Trophoblast cell (in vitro differentiated cells and primary cell): ENCODE measurements around the gene ETV6.

ENCODE experiments used
- DNase-seq, 2 donors: peaks; one replicate each; pipeline ENCODE4 v3.0.0-alpha.2; 2016
- H2AFZ ChIP-seq: 2 replicates; pipeline ENCODE4 v1.6.1; 2013; ENCODE audit warnings: low read length, moderate library complexity, mild to moderate bottlenecking; ENCODE audit not compliant: insufficient read depth, poor library complexity
- H2AK5ac ChIP-seq: 2 replicates; pipeline ENCODE4 v1.6.1; 2013; ENCODE audit warnings: mild to moderate bottlenecking, low read length
- H2BK120ac ChIP-seq: 2 replicates; pipeline ENCODE4 v1.6.1; 2013; ENCODE audit warnings: low read length, mild to moderate bottlenecking, moderate library complexity; ENCODE audit not compliant: insufficient read depth, poor library complexity
- H2BK12ac ChIP-seq: 2 replicates; pipeline ENCODE4 v1.6.1; 2013; ENCODE audit warnings: mild to moderate bottlenecking, low read length, moderate library complexity
- H2BK5ac ChIP-seq: 2 replicates; pipeline ENCODE4 v1.6.1; 2013; ENCODE audit warnings: low read length, low read depth, moderate library complexity, mild to moderate bottlenecking; ENCODE audit not compliant: poor library complexity
- H3K14ac ChIP-seq: 2 replicates; pipeline ENCODE4 v1.6.1; 2013; ENCODE audit warnings: mild to moderate bottlenecking, low read length
- H3K18ac ChIP-seq: 2 replicates; pipeline ENCODE4 v1.6.1; 2013; ENCODE audit warnings: mild to moderate bottlenecking, low read length
- H3K23ac ChIP-seq: 2 replicates; pipeline ENCODE4 v1.6.1; 2013; ENCODE audit warnings: low read length
- H3K27ac ChIP-seq: 2 replicates; pipeline ENCODE4 v1.5.1; 2013; ENCODE audit warnings: low read depth, mild to moderate bottlenecking, inconsistent platforms, low read length, moderate library complexity
- H3K27me3 ChIP-seq: 2 replicates; pipeline ENCODE4 v1.6.1; 2013; ENCODE audit warnings: inconsistent platforms, mild to moderate bottlenecking, low read length, moderate library complexity; ENCODE audit not compliant: insufficient read depth
- H3K36me3 ChIP-seq, 2 experiments: 1 replicate in 1 of 2; 2 replicates in 1 of 2; pipeline ENCODE4 v1.6.1; 2013; ENCODE audit warnings: low read length in 2 of 2, mild to moderate bottlenecking in 2 of 2, moderate library complexity in 1 of 2; ENCODE audit not compliant: insufficient read depth in 2 of 2, control insufficient read depth in 1 of 2
- H3K4ac ChIP-seq: 2 replicates; pipeline ENCODE4 v1.6.1; 2013; ENCODE audit warnings: low read depth, mild to moderate bottlenecking, low read length, moderate library complexity
- H3K4me1 ChIP-seq, 2 experiments: 1 replicate in 1 of 2; 2 replicates in 1 of 2; pipeline ENCODE4 v1.6.1; 2013; ENCODE audit warnings: low read length in 2 of 2, mild to moderate bottlenecking in 2 of 2, moderate library complexity in 1 of 2; ENCODE audit not compliant: insufficient read depth in 2 of 2, control insufficient read depth in 1 of 2
- H3K4me2 ChIP-seq: 2 replicates; pipeline ENCODE4 v1.6.1; 2013; ENCODE audit warnings: inconsistent platforms, mild to moderate bottlenecking, low read length, moderate library complexity
- H3K4me3 ChIP-seq: 2 replicates; pipeline ENCODE4 v1.5.1; 2013; ENCODE audit warnings: mild to moderate bottlenecking, low read depth, low read length, inconsistent platforms
- H3K79me1 ChIP-seq: one replicate; pipeline ENCODE4 v1.6.1; 2013; ENCODE audit warnings: low read length
- H3K79me2 ChIP-seq: 2 replicates; pipeline ENCODE4 v1.6.1; 2013; ENCODE audit warnings: low read length, mild to moderate bottlenecking; ENCODE audit not compliant: control insufficient read depth, insufficient read depth, poor library complexity
- H3K9ac ChIP-seq: 2 replicates; pipeline ENCODE4 v1.6.1; 2013; ENCODE audit warnings: mild to moderate bottlenecking, low read length
- H3K9me3 ChIP-seq: 2 replicates; pipeline ENCODE4 v1.6.1; 2013; ENCODE audit warnings: low read depth, mild to moderate bottlenecking, control low read depth, inconsistent platforms, low read length; ENCODE audit not compliant: insufficient read depth
- H4K12ac ChIP-seq: 2 replicates; pipeline ENCODE4 v1.6.1; 2013; ENCODE audit warnings: low read depth, mild to moderate bottlenecking, low read length, moderate library complexity
- H4K8ac ChIP-seq: 2 replicates; pipeline ENCODE4 v1.6.1; 2013; ENCODE audit warnings: low read depth, mild to moderate bottlenecking, low read length, moderate library complexity
- H4K91ac ChIP-seq: one replicate; pipeline ENCODE4 v1.6.1; 2013; ENCODE audit warnings: low read depth, mild to moderate bottlenecking, low read length, moderate library complexity
- WGBS: extraction: QIAGEN DNeasy Blood & Tissue Kit; methylation state at CpG from one replicate; pipeline ENCODE4 v1.1.7; 2013; ENCODE audit warnings: missing lambda C conversion rate; ENCODE audit not compliant: insufficient read length, insufficient coverage; ENCODE audit errors: extremely low coverage; 5-methylcytosine and 5-hydroxymethylcytosine counted together

ETV6 gene

DNA sequence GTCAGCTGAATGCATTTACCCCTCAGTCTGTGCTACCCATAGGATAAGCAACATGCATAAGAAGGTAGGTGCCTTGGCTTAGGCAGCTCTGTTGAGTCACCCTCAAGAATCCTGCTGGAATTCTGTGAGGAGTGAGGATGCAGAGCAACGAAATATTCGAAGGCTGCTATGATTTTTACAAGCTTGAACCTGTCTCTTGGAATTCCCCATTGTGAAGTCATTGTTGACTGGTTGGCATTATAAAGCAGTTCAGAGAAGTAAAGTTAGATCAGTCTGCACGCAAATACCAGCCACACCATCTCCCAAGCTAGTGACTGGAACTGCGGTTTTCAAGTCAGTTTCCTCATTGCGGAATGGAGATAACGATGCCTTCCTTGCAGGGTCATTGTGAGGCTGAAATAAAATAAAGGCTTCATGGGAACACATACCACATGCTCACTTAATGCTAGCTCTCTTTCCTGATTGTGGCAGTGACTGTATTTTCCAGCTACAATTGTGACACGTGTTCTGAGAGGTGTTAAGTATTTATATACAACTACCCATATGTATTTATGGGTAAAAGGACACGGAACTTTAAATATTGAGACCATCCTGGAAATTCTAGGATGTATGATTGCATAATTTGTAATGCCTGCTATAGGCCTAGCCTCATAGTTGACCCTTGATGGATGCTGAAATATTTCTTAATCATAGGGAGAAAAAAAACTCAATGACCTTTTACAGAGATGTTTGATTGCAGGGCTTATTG, 96.7 kb downstream of the ETV6 start:
- Histone ChIP-seq H3K18ac (no peak overlapping the region), H3K9ac (no peak overlapping the region), H3K23ac (no peak overlapping the region), H3K4me2 (no peak overlapping the region), H3K9me3 (no peaks in the 10 kb centered on the region), H3K27ac (no peak overlapping the region), H4K91ac (no peak overlapping the region), H3K79me2 (no peaks in the 10 kb centered on the region), H3K4ac (no peak overlapping the region), H2BK5ac (no peak overlapping the region), H3K4me1 (peaks cover 10 to 16% of the 10 kb centered on the region in 2 experiments), H3K4me3 (no peak overlapping the region), H3K27me3 (no peaks in the 10 kb centered on the region), H2BK12ac (no peak overlapping the region), H3K36me3 (no peaks in the 10 kb centered on the region), H2BK120ac (no peak overlapping the region), H4K12ac (no peak overlapping the region), H4K8ac (no peak overlapping the region), H2AK5ac (no peak overlapping the region), H3K79me1 (no peaks in the 10 kb centered on the region), H3K14ac (no peak overlapping the region), H2AFZ (no peak overlapping the region)
- peak; percentile 73 to 86 for DNase-seq
- no CpG with 5 or more reads among the region's 8 CpGs for WGBS

GRCh38 chr12:11746940-11747716, 97.7 kb downstream of the ETV6 start:
- no peak overlapping the region for H4K12ac ChIP-seq
- no CpG with 5 or more reads among the region's 7 CpGs for WGBS
- no peak overlapping the region for H2BK5ac ChIP-seq
- no peak for DNase-seq
- H2AK5ac ChIP-seq = no peak overlapping the region
- peaks cover 8 to 14% of the 10 kb centered on the region in 2 experiments for H3K4me1 ChIP-seq
- no peaks in the 10 kb centered on the region for H3K79me2 ChIP-seq
- H3K9ac ChIP-seq = no peak overlapping the region
- H3K27ac ChIP-seq = no peak overlapping the region
- H3K36me3 ChIP-seq = no peaks in the 10 kb centered on the region
- H4K8ac ChIP-seq = no peak overlapping the region
- H3K79me1 ChIP-seq = no peaks in the 10 kb centered on the region
- no peak overlapping the region for H3K4me3 ChIP-seq
- H3K27me3 ChIP-seq = no peaks in the 10 kb centered on the region
- H4K91ac ChIP-seq = no peak overlapping the region
- H2BK120ac ChIP-seq = no peak overlapping the region
- no peak overlapping the region for H3K4me2 ChIP-seq
- H3K18ac ChIP-seq = no peak overlapping the region
- no peak overlapping the region for H2AFZ ChIP-seq
- H3K9me3 ChIP-seq = no peaks in the 10 kb centered on the region
- no peak overlapping the region for H3K4ac ChIP-seq
- no peak overlapping the region for H2BK12ac ChIP-seq
- no peak overlapping the region for H3K23ac ChIP-seq
- H3K14ac ChIP-seq = no peak overlapping the region

GRCh38 chr12:11747969-11748368, 98.5 kb downstream of the ETV6 start:
- no peak overlapping the region for H3K14ac ChIP-seq
- no CpG with 5 or more reads among the region's 3 CpGs for WGBS
- H4K12ac ChIP-seq = no peak overlapping the region
- no peak overlapping the region for H2BK120ac ChIP-seq
- peaks cover 2% of the 10 kb centered on the region for H3K9me3 ChIP-seq
- no peak overlapping the region for H2AFZ ChIP-seq
- no peak for DNase-seq
- no peak overlapping the region for H4K91ac ChIP-seq
- H2BK12ac ChIP-seq = no peak overlapping the region
- no peak overlapping the region for H3K4me3 ChIP-seq
- peaks cover 8 to 14% of the 10 kb centered on the region in 2 experiments for H3K4me1 ChIP-seq
- no peaks in the 10 kb centered on the region for H3K79me1 ChIP-seq
- no peak overlapping the region for H2BK5ac ChIP-seq
- no peaks in the 10 kb centered on the region for H3K79me2 ChIP-seq
- H3K18ac ChIP-seq = no peak overlapping the region
- H3K4ac ChIP-seq = no peak overlapping the region
- H4K8ac ChIP-seq = no peak overlapping the region
- H3K23ac ChIP-seq = no peak overlapping the region
- H2AK5ac ChIP-seq = no peak overlapping the region
- H3K36me3 ChIP-seq = peaks cover 0 to 2% of the 10 kb centered on the region in 2 experiments
- no peak overlapping the region for H3K9ac ChIP-seq
- no peak overlapping the region for H3K27ac ChIP-seq
- H3K27me3 ChIP-seq = no peaks in the 10 kb centered on the region
- H3K4me2 ChIP-seq = no peak overlapping the region

- H4K91ac ChIP-seq = no peak overlapping the region
- H4K12ac ChIP-seq = no peak overlapping the region
- H2AK5ac ChIP-seq = no peak overlapping the region
- H3K4me2 ChIP-seq = no peak overlapping the region
- no peak for DNase-seq
- H3K9ac ChIP-seq = no peak overlapping the region
- WGBS = no CpG with 5 or more reads among the region's 6 CpGs
- no peaks in the 10 kb centered on the region for H3K79me1 ChIP-seq
- no peak overlapping the region for H2BK5ac ChIP-seq
- no peak overlapping the region for H2BK12ac ChIP-seq
- no peak overlapping the region for H3K18ac ChIP-seq
- H3K14ac ChIP-seq = no peak overlapping the region
- peaks cover 2% of the 10 kb centered on the region for H3K9me3 ChIP-seq
- no peak overlapping the region for H2AFZ ChIP-seq
- H2BK120ac ChIP-seq = no peak overlapping the region
- no peak overlapping the region for H3K4ac ChIP-seq
- H3K79me2 ChIP-seq = no peaks in the 10 kb centered on the region
- peaks cover 0 to 2% of the 10 kb centered on the region in 2 experiments for H3K36me3 ChIP-seq
- no peaks in the 10 kb centered on the region for H3K27me3 ChIP-seq
- no peak overlapping the region for H3K4me3 ChIP-seq
- no peak overlapping the region for H4K8ac ChIP-seq
- no peak overlapping the region for H3K23ac ChIP-seq
- H3K4me1 ChIP-seq = peaks cover 4 to 7% of the 10 kb centered on the region in 2 experiments
- no peak overlapping the region for H3K27ac ChIP-seq
These were observed 99.4 kb downstream of the ETV6 start for GRCh38 chr12:11748903-11749302.
